A673 (cell line): Measurements from ENCODE around the gene ANKRD13A. TPM values are rescaled to one million over a fixed set of nuclear protein-coding genes. Genes with fewer than 3 reads are reported as not detected.
"Not testable (repeated sequence)": the region's sequence is repeated elsewhere in the genome, so short reads cannot be mapped to it uniquely, and the experiment has no call there.

ENCODE experiments used
- BruUV-seq: library from RNA; stranded (reverse); fragments of 400-500 nt; replicated peaks from 2 replicates; lab custom pipeline; 2021; lab: Mats Ljungman, UMichigan
- CTCF ChIA-PET: fragments of 300-600 bp; sonication (Branson Sonifier 250); formaldehyde crosslinking; loops from one replicate; lab custom pipeline; 2022; ENCODE audit warnings: antibody characterized with exemption; lab: Charles Lee
- POLR2A ChIA-PET: fragments of 300-600 bp; sonication (Branson Sonifier 250); formaldehyde crosslinking; loops from one replicate; lab custom pipeline; 2022; ENCODE audit warnings: antibody characterized with exemption; ENCODE audit not compliant: low non-redundant PET; lab: Charles Lee
- DNase-seq: peaks from one replicate; pipeline ENCODE4 v3.0.0-alpha.2; 2015; ENCODE audit warnings: low spot score
- H3K27ac ChIP-seq: fragments of 200-600 bp; sonication (generic); 2 replicates; pipeline ENCODE4 v1.5.1; 2016; ENCODE audit warnings: mixed run types, low read depth, mild to moderate bottlenecking, mixed read lengths, antibody characterized with exemption, low read length; ENCODE audit not compliant: poor library complexity, severe bottlenecking
- H3K27me3 ChIP-seq: fragments of 200-600 bp; sonication (generic); replicated peaks from 2 replicates; pipeline ENCODE4 v1.6.1; 2017; ENCODE audit warnings: mixed run types, low read depth, mild to moderate bottlenecking, mixed read lengths, antibody characterized with exemption, low read length; ENCODE audit not compliant: insufficient read depth, poor library complexity
- H3K36me3 ChIP-seq: fragments of 200-600 bp; sonication (generic); 2 replicates; pipeline ENCODE4 v1.6.1; 2016; ENCODE audit warnings: mixed run types, mild to moderate bottlenecking, mixed read lengths, antibody characterized with exemption, low read length; ENCODE audit not compliant: insufficient read depth, poor library complexity, severe bottlenecking
- H3K4me1 ChIP-seq: fragments of 200-600 bp; sonication (generic); 2 replicates; pipeline ENCODE4 v1.6.1; 2017; ENCODE audit warnings: mixed run types, mild to moderate bottlenecking, mixed read lengths, antibody characterized with exemption, low read length; ENCODE audit not compliant: insufficient read depth, poor library complexity, severe bottlenecking
- H3K4me3 ChIP-seq: fragments of 200-600 bp; sonication (generic); 2 replicates; pipeline ENCODE4 v1.5.1; 2016; ENCODE audit warnings: low read depth, mixed run types, mild to moderate bottlenecking, mixed read lengths, low read length; ENCODE audit not compliant: poor library complexity, severe bottlenecking
- H3K9me3 ChIP-seq: fragments of 200-600 bp; sonication (generic); 2 replicates; pipeline ENCODE4 v1.6.1; 2016; ENCODE audit warnings: mixed run types, low read depth, mild to moderate bottlenecking, mixed read lengths, antibody characterized with exemption, low read length; ENCODE audit not compliant: poor library complexity, severe bottlenecking
- CTCF ChIP-seq: fragments of 300-800, 200-600 bp; sonication (generic); conservative IDR thresholded peaks from 2 replicates; pipeline ENCODE4 v1.5.1; 2017; ENCODE audit warnings: low read depth, mild to moderate bottlenecking, antibody characterized with exemption, low read length, moderate library complexity, mixed read lengths
- EZH2 ChIP-seq: fragments of 200-600 bp; sonication (generic); IDR thresholded peaks from 2 replicates; pipeline ENCODE4 v1.6.1; 2017; ENCODE audit warnings: borderline replicate concordance, low read depth, mild to moderate bottlenecking, mixed read lengths, antibody characterized with exemption, low read length; ENCODE audit not compliant: poor library complexity, severe bottlenecking
- intact Hi-C: fragments of 100-400 bp; cut with micrococcal nuclease; formaldehyde crosslinking; loops from one replicate; pipeline ENCODE4 v1.10.0; 2022; ENCODE audit not compliant: unreplicated experiment
- total RNA-seq: library from RNA; stranded (reverse); gene quantifications from 2 replicates; pipeline ENCODE4 v1.2.3, GENCODE V29; 2021

ANKRD13A gene
- total RNA-seq, 1 experiment from 2014 or later, result 19.8 TPM

DNA sequence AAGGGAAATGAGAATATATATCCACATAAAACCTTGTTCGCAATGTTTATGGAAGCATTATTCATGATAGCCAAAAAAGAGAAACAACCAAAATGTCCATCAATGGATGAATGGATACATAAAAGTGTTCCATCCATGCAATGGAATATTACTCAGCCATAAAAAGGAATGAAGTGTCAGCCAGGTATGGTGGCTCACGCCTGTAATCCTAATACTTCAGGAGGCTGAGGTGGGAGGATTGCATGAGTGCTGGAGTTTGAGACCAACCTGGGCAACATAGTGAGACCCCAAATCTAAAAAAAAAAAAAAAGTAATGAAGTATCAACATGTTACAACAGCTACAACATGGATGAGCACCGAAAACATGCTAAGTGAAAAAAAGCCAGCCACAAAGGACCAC lies 72.7 kb downstream of the ANKRD13A start:
- H3K27ac ChIP-seq, result no peak overlapping the region
- intact Hi-C loops, result no loop called here
- H3K36me3 ChIP-seq, result no peaks in the 10 kb centered on the region
- TF ChIP-seq EZH2, result no peak
- ChIA-PET POLR2A (no interaction called here), CTCF (no interaction called here)
- H3K4me1 ChIP-seq, result no peaks in the 10 kb centered on the region
- DNase-seq, result no peak
- BruUV-seq, result no TSS peak
- H3K4me3 ChIP-seq, result no peak overlapping the region
- H3K9me3 ChIP-seq, result no peaks in the 10 kb centered on the region
- H3K27me3 ChIP-seq, result no peaks in the 10 kb centered on the region

DNA sequence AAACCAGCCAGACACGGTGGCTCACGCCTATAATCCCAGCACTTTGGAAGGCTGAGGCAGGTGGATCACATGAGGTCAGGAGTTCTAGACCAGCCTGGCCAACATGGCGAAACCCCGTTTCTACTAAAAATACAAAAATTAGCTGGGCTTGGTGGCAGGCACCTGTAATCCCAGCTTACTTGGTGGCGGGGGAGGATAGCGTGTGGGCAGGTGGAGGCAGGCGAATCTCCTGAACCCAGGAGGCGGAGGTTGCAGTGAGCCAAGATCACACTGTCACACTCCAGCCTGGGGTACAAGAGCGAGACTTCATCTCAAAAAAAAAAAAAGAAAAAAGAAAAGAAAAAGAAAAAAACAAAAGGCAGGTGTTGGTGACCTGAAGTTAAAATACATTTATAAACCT lies 73.4 kb downstream of the ANKRD13A start:
- H3K36me3 ChIP-seq, BruUV-seq, DNase-seq, H3K4me1 ChIP-seq, POLR2A ChIA-PET, H3K27me3 ChIP-seq, intact Hi-C loops, CTCF ChIA-PET, H3K9me3 ChIP-seq, H3K27ac ChIP-seq: not testable (repeated sequence)
- H3K4me3 ChIP-seq, result peak overlapping the region; percentile 36

DNA sequence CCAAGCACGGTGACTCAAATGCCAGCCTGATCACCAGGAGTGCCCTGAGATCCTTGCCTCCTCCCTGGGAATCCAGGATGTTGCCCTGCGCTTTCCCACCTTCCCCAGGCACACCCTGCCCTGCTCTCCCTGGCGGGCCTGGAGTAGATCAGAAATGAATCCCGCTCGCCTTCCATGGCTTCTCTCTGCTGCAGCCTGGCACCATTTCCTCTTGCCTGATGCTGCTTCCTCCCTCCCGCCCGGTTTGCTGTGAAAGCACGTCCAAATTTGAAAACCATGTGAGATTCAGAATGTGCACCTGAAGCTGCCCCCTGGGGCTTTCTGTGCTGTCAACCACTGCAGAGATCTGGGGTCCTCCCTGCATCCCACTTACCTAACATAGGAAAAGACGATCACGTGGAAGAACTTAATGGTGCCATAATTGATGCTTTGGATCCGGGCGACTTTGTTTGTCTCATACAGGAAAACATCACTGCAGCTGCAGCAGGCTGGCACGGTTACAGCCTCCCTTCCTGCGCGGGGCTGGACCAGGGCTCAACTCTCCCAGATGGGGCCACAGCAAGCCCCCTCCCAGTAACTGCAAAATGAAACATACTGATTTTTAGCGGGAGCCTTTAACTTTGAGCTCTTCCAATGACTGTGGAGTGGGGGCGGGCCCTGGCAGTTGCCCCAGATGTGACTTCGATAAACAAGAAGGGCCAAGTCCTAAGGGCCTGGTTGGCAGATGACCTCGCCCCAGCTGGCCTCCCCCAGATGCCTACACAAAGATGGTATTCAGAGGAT lies 74.0 kb downstream of the ANKRD13A start:
- H3K27ac ChIP-seq, result no peak overlapping the region

More for the DNA sequence above, 74.0 kb downstream of the ANKRD13A start:
- no TSS peak for BruUV-seq
- H3K27me3 ChIP-seq, result no peaks in the 10 kb centered on the region
- H3K9me3 ChIP-seq, result no peaks in the 10 kb centered on the region
- ChIA-PET CTCF (interaction anchor here (0.6 kb wide), 1 partner anchor 1310 kb away, joined by 6 read pairs; no protein-coding TSS in a partner anchor), POLR2A (no interaction called here)
- intact Hi-C loops, result no loop called here
- H3K4me3 ChIP-seq, result peak overlapping the region; percentile 36
- DNase-seq, result peak; percentile 25
- no peaks in the 10 kb centered on the region for H3K36me3 ChIP-seq
- TF ChIP-seq EZH2 (no peak), CTCF (no peak)
- no peaks in the 10 kb centered on the region for H3K4me1 ChIP-seq
